CD4-positive, CD25-positive, alpha-beta regulatory T cell (primary cell): ENCODE results near the gene GDF11. TPM values are rescaled to one million over a fixed set of nuclear protein-coding genes. Genes with fewer than 3 reads are reported as not detected.

Experiments
- ATAC-seq, 2 donors: fragments of 150-1000 bp; cut with Tn5 transposase; one replicate each; pipeline ENCODE4 v1.10.0; 2021; ENCODE audit warnings: low read depth in 2 of 2, moderate number of reproducible peaks in 2 of 2, moderate library complexity in 1 of 2
- DNase-seq, 3 donors: peaks; one replicate each; pipeline versions ENCODE4 v3.0.0 to v3.0.0-alpha.2; 2012 to 2022; ENCODE audit warnings: mixed read lengths in 1 of 3
- H3K27ac ChIP-seq: one replicate; pipeline ENCODE4 v1.7.0; 2013; ENCODE audit warnings: mild to moderate bottlenecking, low read length; ENCODE audit not compliant: insufficient read depth, poor library complexity, severe bottlenecking
- H3K27me3 ChIP-seq: one replicate; pipeline ENCODE4 v1.7.0; 2013; ENCODE audit warnings: low read length; ENCODE audit not compliant: control insufficient read depth, insufficient read depth
- H3K36me3 ChIP-seq: one replicate; pipeline ENCODE4 v1.7.0; 2013; ENCODE audit warnings: mild to moderate bottlenecking, low read length, moderate library complexity; ENCODE audit not compliant: control insufficient read depth, insufficient read depth
- H3K4me1 ChIP-seq: 2 replicates; pipeline ENCODE4 v1.7.0; 2013; ENCODE audit warnings: mild to moderate bottlenecking, low read length; ENCODE audit not compliant: insufficient read depth, control insufficient read depth, poor library complexity, severe bottlenecking
- H3K4me3 ChIP-seq: one replicate; pipeline ENCODE4 v1.7.0; 2013; ENCODE audit warnings: low read depth, mild to moderate bottlenecking, low read length, moderate library complexity
- H3K9me3 ChIP-seq, 2 experiments: 1 replicate in 1 of 2; 2 replicates in 1 of 2; pipeline ENCODE4 v1.7.0; 2013; ENCODE audit warnings: low read length in 2 of 2, mild to moderate bottlenecking in 1 of 2, moderate library complexity in 1 of 2; ENCODE audit not compliant: control insufficient read depth in 2 of 2
- H3K27ac Mint-ChIP-seq, 3 donors: one replicate each; pipeline ENCODE4 v1.8.0; 2020 to 2022; ENCODE audit warnings: mild to moderate bottlenecking in 3 of 3, mixed read lengths in 3 of 3, moderate library complexity in 2 of 3
- H3K27me3 Mint-ChIP-seq: one replicate; pipeline ENCODE4 v1.8.0; 2022; ENCODE audit warnings: mild to moderate bottlenecking, mixed read lengths
- H3K36me3 Mint-ChIP-seq: one replicate; pipeline ENCODE4 v1.8.0; 2020; ENCODE audit warnings: mixed read lengths
- H3K4me1 Mint-ChIP-seq, 4 donors: one replicate each; pipeline ENCODE4 v1.8.0; 2020 to 2022; ENCODE audit warnings: mixed read lengths in 4 of 4, mild to moderate bottlenecking in 1 of 4
- H3K4me3 Mint-ChIP-seq, 4 donors: one replicate each; pipeline ENCODE4 v1.8.0; 2020 to 2022; ENCODE audit warnings: mild to moderate bottlenecking in 4 of 4, mixed read lengths in 4 of 4, moderate library complexity in 3 of 4
- H3K9me3 Mint-ChIP-seq, 7 donors: one replicate each; pipeline ENCODE4 v1.8.0; 2020 to 2022; ENCODE audit warnings: mixed read lengths in 7 of 7, mild to moderate bottlenecking in 3 of 7, moderate library complexity in 2 of 7
- polyA plus RNA-seq, 4 donors: library from polyadenylated mRNA; unstranded; fragments of 300-500 nt; fragmentation: Illumina TruSeq; gene quantifications; one replicate each; pipeline ENCODE4 v1.2.3, GENCODE V29; 2021
- total RNA-seq: library from RNA; stranded (reverse); gene quantifications from one replicate; pipeline ENCODE4 v1.2.3, GENCODE V29; 2022

GDF11 gene
- total and polyA plus RNA-seq, 5 donors from 2014 or later: 0.56 to 7.4 (median 0.75) TPM

DNA sequence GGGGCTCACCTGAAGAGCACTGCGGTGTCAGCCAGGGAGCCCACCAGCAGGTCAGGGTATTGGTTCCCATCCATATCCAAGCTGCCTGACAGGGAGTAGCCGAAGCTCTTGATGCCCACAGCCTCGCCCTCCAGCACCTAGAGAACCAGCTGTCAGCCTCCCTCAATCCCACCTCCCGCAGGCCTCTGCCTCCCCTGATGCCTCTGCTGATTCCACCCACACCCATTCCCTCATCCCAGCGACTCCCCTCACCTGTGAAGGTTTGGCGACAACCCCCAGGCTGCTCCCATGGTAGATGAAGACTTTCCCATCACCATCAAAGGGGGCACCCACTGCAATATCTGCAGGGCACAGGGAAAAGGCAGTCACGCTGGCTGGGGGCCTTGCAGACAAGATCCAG, 45.2 kb upstream of the GDF11 start:
- H3K4me1 ChIP-seq: no peaks in the 10 kb centered on the region
- peaks cover 0 to 2% (median 0%) of the 10 kb centered on the region in 4 donors for H3K4me1 Mint-ChIP-seq
- no peak overlapping the region for H3K27ac ChIP-seq
- H3K4me3 ChIP-seq: no peak overlapping the region
- DNase-seq (no peak), ATAC-seq (no peak)
- no peaks in the 10 kb centered on the region for H3K9me3 ChIP-seq
- H3K27me3 Mint-ChIP-seq: peaks cover 7% of the 10 kb centered on the region
- no peak overlapping the region for H3K4me3 Mint-ChIP-seq
- H3K27ac Mint-ChIP-seq: no peak overlapping the region
- H3K9me3 Mint-ChIP-seq: no peaks in the 10 kb centered on the region
- no peaks in the 10 kb centered on the region for H3K36me3 ChIP-seq
- no peaks in the 10 kb centered on the region for H3K27me3 ChIP-seq
- H3K36me3 Mint-ChIP-seq: no peaks in the 10 kb centered on the region

DNA sequence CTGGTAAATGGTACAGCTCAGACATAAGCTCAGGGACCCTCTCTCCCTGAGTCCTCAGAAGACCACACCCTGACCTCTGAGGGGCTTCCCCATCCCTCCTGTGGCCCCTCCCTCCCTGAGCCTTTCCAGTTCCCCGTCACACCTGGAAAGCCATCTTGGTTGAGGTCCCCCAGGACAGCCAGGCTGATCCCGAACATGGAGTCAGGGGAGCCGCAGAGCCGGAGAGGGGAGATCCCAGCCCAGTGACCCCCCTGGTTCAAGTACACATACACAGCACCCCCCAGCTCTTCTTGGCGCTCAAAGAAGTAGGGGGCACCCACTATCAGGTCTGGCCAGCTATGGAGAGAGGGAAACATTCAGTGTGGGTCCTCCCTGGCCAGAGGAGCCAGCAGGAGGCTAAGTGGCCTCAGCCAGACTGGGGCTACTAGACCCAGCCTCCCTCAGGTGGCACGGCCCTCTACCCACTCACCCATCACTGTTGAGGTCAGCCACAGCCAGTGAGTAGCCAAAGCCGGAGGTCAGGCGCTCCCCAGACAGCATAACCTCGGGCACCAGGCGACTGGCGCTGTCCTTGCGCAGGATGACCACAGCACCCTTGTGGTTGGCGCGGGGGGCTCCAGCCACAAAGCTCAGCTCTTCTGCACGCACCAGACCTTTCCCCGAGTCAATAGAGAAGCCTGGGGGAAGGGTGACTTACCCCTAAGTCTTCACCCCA, 44.5 kb upstream of the GDF11 start:
- Histone ChIP-seq H3K27ac (no peak overlapping the region), H3K36me3 (no peaks in the 10 kb centered on the region), H3K9me3 (no peaks in the 10 kb centered on the region), H3K27me3 (no peaks in the 10 kb centered on the region), H3K4me3 (no peak overlapping the region), H3K4me1 (no peaks in the 10 kb centered on the region)
- Mint-ChIP-seq H3K36me3 (no peaks in the 10 kb centered on the region), H3K4me3 (no peak overlapping the region), H3K27me3 (peaks cover 12% of the 10 kb centered on the region), H3K27ac (no peak overlapping the region), H3K4me1 (peaks cover 0 to 2% (median 0%) of the 10 kb centered on the region in 4 donors), H3K9me3 (no peaks in the 10 kb centered on the region)
- no peak for ATAC-seq
- DNase-seq: no peak

DNA sequence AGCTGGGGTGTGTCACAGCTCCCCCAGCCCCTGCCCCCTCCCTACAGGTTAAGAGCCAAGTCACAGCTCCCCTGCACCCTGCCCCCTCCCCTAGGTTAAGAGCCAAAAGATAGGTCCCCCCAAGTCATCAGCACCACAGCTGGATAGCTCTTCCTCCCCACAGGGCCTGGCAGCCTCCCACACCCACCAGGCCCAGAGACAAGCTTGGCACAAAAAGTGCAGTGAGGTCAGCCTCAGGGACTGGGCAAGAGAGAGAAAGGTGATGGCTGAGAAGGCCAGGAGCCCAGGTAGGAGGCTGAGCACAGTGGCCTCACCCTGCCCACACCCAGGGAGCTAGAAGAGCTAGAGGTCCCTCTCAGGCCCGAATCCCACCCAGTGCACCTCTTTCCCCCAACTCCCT, 44.0 kb upstream of the GDF11 start:
- Histone ChIP-seq H3K4me1 (no peaks in the 10 kb centered on the region), H3K27me3 (no peaks in the 10 kb centered on the region), H3K9me3 (no peaks in the 10 kb centered on the region), H3K4me3 (no peak overlapping the region), H3K27ac (no peak overlapping the region), H3K36me3 (no peaks in the 10 kb centered on the region)
- no peaks in the 10 kb centered on the region for H3K36me3 Mint-ChIP-seq
- H3K4me1 Mint-ChIP-seq: peaks cover 0 to 2% (median 0%) of the 10 kb centered on the region in 4 donors
- DNase-seq (no peak), ATAC-seq (no peak)
- no peak overlapping the region for H3K27ac Mint-ChIP-seq
- no peak overlapping the region for H3K4me3 Mint-ChIP-seq
- H3K27me3 Mint-ChIP-seq: peaks cover 10% of the 10 kb centered on the region
- H3K9me3 Mint-ChIP-seq: no peaks in the 10 kb centered on the region

DNA sequence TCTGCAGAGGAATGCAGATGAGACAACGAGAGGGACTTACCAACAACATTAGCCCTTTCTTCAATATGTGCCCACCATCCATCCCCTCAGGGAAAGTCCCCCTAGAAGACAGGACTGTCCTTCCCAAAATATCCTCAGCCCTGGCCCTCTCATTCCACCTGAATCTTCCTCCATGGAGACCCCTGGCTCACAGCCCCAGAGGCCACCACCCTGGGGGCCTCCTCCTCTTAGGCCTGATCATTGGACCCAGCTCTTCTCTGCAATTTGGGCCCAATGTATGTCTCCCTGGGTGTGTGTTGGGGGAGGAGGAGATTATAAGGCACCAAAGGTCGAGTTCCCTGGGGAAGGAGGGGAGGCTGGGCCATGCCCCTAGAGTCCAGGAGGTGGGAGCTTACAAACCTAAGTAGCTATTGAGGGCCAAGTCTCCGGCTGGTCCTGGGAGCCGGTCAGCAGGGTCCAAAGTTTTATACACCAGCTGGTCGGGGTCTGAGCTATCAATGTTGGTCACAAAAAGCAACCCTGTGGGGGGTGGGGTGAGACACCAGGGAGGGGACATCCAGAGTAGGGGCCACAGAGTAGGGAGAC, 43.4 kb upstream of the GDF11 start:
- no peak for ATAC-seq
- no peaks in the 10 kb centered on the region for H3K4me1 ChIP-seq
- Mint-ChIP-seq H3K27ac (no peak overlapping the region), H3K36me3 (no peaks in the 10 kb centered on the region), H3K4me3 (no peak overlapping the region), H3K4me1 (peaks cover 0 to 2% (median 0%) of the 10 kb centered on the region in 4 donors), H3K9me3 (no peaks in the 10 kb centered on the region), H3K27me3 (peaks cover 6% of the 10 kb centered on the region)
- H3K4me3 ChIP-seq: no peak overlapping the region
- no peaks in the 10 kb centered on the region for H3K9me3 ChIP-seq
- DNase-seq: no peak
- no peak overlapping the region for H3K27ac ChIP-seq
- no peaks in the 10 kb centered on the region for H3K27me3 ChIP-seq
- no peaks in the 10 kb centered on the region for H3K36me3 ChIP-seq

DNA sequence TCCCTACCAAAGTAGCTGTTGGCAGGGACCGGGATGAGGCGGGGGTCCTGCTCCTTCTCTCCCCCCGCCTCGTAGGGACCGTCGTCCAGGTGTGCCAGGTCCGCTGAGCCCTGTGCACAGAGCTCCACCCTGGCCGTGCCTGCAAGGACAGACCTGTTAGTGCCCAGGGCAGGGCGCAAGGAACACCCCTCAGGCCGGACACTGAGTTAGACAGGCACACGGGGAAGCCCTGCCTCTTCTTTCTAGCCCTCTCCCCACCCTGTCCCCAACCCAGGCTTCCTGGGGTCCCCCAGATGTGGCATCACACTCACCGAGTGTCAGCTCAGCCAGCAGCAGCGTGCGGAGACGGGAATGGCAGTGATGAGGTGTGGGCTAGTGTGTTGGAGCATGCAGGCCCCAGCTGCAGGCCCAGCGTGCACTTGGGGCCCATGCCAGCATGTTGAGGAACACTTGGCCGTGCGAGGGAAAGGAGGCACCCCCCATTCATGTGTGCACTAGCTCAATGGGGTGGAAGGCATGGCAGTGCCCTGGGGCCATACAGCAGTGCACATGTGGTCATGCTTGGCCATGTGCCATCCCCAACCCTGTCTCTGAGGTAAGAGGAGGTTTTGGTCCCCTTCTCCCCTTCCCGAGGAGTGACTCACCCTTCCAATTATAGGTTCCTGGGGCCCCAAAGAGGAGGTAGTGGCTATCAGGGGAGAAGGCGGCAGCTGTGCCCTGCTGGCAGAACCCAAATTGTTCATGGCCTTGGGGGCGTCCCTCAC, 42.5 kb upstream of the GDF11 start:
- no peak for ATAC-seq
- Mint-ChIP-seq H3K4me1 (peaks cover 0 to 2% (median 0%) of the 10 kb centered on the region in 4 donors), H3K27me3 (peaks cover 12% of the 10 kb centered on the region), H3K4me3 (no peak overlapping the region), H3K27ac (no peak overlapping the region), H3K9me3 (no peaks in the 10 kb centered on the region), H3K36me3 (no peaks in the 10 kb centered on the region)
- Histone ChIP-seq H3K4me3 (no peak overlapping the region), H3K4me1 (no peaks in the 10 kb centered on the region), H3K27me3 (no peaks in the 10 kb centered on the region), H3K27ac (no peak overlapping the region), H3K9me3 (no peaks in the 10 kb centered on the region), H3K36me3 (no peaks in the 10 kb centered on the region)
- no peak for DNase-seq

DNA sequence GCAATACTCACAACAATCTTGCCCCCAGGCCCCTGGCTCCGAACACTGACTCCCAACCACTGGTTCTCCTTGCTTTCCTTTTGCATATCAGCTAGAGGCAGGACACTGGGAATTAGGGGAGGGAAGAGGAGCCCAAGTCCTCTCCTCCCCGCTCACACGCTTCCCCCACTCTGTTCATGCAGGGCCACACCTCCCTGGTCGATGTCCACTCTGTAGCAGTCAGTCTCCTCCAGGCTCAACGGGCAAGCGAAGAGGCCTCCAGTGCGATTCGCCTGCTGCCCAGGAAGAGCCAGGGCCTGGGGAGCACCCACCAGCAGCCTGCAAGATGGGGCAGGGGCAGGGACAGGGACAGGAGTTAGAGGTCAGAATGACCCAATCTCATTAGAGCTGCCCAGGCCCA, 40.1 kb upstream of the GDF11 start:
- H3K9me3 Mint-ChIP-seq: no peaks in the 10 kb centered on the region
- Histone ChIP-seq H3K27ac (no peak overlapping the region), H3K4me1 (peaks cover 8% of the 10 kb centered on the region), H3K4me3 (no peak overlapping the region), H3K27me3 (peaks cover 6% of the 10 kb centered on the region), H3K9me3 (no peaks in the 10 kb centered on the region), H3K36me3 (no peaks in the 10 kb centered on the region)
- no peak overlapping the region for H3K4me3 Mint-ChIP-seq
- peaks cover 0 to 8% (median 1%) of the 10 kb centered on the region in 4 donors for H3K4me1 Mint-ChIP-seq
- no peaks in the 10 kb centered on the region for H3K36me3 Mint-ChIP-seq
- ATAC-seq: no peak
- DNase-seq: no peak
- H3K27ac Mint-ChIP-seq: peak overlapping the region in 1 of 3 donors; percentile 9
- H3K27me3 Mint-ChIP-seq: peaks cover 32% of the 10 kb centered on the region

DNA sequence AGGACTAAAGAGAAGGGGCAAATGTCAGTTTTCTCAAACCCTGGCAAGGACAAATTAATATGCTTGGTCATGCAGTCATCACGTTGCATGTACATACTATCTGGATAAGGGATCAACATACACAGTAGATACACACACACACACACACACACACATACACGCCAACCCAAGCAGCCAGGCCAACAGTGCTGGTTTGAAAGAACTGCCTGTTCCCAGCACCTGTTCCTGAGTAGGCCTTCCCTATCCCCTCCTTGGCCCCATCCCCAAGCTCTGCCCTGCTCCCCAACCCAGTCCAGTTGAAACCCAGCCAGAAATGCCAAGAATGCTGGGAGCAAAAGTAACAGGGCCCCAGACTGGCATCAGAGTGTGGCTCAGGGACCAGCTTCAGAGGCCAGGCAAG, 39.6 kb upstream of the GDF11 start:
- Histone ChIP-seq H3K4me1 (peaks cover 12% of the 10 kb centered on the region), H3K4me3 (no peak overlapping the region), H3K36me3 (no peaks in the 10 kb centered on the region), H3K9me3 (no peaks in the 10 kb centered on the region), H3K27ac (no peak overlapping the region), H3K27me3 (peaks cover 6% of the 10 kb centered on the region)
- H3K4me3 Mint-ChIP-seq: no peak overlapping the region
- no peak for ATAC-seq
- H3K4me1 Mint-ChIP-seq: peaks cover 0 to 12% (median 4%) of the 10 kb centered on the region in 4 donors
- peak overlapping the region in 1 of 3 donors; percentile 9 for H3K27ac Mint-ChIP-seq
- H3K27me3 Mint-ChIP-seq: peaks cover 36% of the 10 kb centered on the region
- H3K36me3 Mint-ChIP-seq: no peaks in the 10 kb centered on the region
- no peak for DNase-seq
- H3K9me3 Mint-ChIP-seq: no peaks in the 10 kb centered on the region
